Heart right ventricle (tissue), 16 donors: ENCODE measurements around the gene CCDC178. TPM values are rescaled to one million over a fixed set of nuclear protein-coding genes. Genes with fewer than 3 reads are reported as not detected.

ENCODE experiments used
- ATAC-seq, 8 donors: fragments of 200-7000 bp; cut with Tn5 transposase; one replicate each; pipeline ENCODE4 v1.9.1; 2020; ENCODE audit warnings: mild to moderate bottlenecking in 8 of 8, moderate library complexity in 8 of 8, moderate number of reproducible peaks in 1 of 8
- DNase-seq, 2 donors: peaks; one replicate each; pipeline ENCODE4 v3.0.0-alpha.2; 2020
- H3K27ac ChIP-seq, 10 donors: fragments of 200-600 bp; sonication (generic) in 2 of 10; one replicate each; pipeline versions ENCODE4 v1.5.0 to v1.8.0; 2020 to 2022; ENCODE audit warnings: mild to moderate bottlenecking in 3 of 10
- H3K27me3 ChIP-seq, 7 donors: fragments of 200-600 bp; one replicate each; pipeline ENCODE4 v1.8.0; 2021 to 2022; ENCODE audit warnings: mild to moderate bottlenecking in 2 of 7
- H3K36me3 ChIP-seq, 9 donors: fragments of 200-600 bp; sonication (generic) in 1 of 9; one replicate each; pipeline versions ENCODE4 v1.5.0 to v1.8.0; 2020 to 2022; ENCODE audit warnings: mild to moderate bottlenecking in 2 of 9
- H3K4me1 ChIP-seq, 9 donors: fragments of 200-600 bp; sonication (generic) in 1 of 9; one replicate each; pipeline versions ENCODE4 v1.5.0 to v1.8.0; 2020 to 2022; ENCODE audit warnings: mild to moderate bottlenecking in 4 of 9
- H3K4me3 ChIP-seq, 10 donors: fragments of 200-600 bp; sonication (generic) in 2 of 10; one replicate each; pipeline versions ENCODE4 v1.5.0 to v1.8.0; 2020 to 2022; ENCODE audit warnings: mild to moderate bottlenecking in 7 of 10, moderate library complexity in 2 of 10
- H3K9me3 ChIP-seq, 11 donors: fragments of 200-600 bp in 10 of 11; sonication (generic) in 2 of 11; one replicate each; pipeline versions ENCODE4 v1.5.0 to v1.8.0; 2013 to 2022; ENCODE audit warnings: mild to moderate bottlenecking in 2 of 11, control low read depth in 1 of 11, moderate library complexity in 1 of 11
- CTCF ChIP-seq, 9 donors: fragments of 200-600 bp; sonication (generic) in 2 of 9; IDR thresholded peaks; one replicate each; pipeline versions ENCODE4 v1.5.0 to v1.8.0; 2021 to 2022; ENCODE audit warnings: antibody characterized with exemption in 9 of 9, mild to moderate bottlenecking in 5 of 9, moderate library complexity in 1 of 9
- WGBS, 2 donors: extraction: QIAGEN DNeasy Blood & Tissue Kit; methylation state at CpG; one replicate each; pipeline ENCODE4 v1.1.7; 2013; ENCODE audit warnings: inconsistent platforms in 1 of 2; 5-methylcytosine and 5-hydroxymethylcytosine counted together
- intact Hi-C, 10 donors: fragments of 100-400 bp; cut with DNase I; formaldehyde crosslinking; loops; one replicate each; pipeline versions ENCODE4 v1.11.1 to v1.14.2; 2022
- polyA plus RNA-seq, 2 donors: library from polyadenylated mRNA; stranded (reverse); fragments of 200-250 nt; gene quantifications; one replicate each; pipeline ENCODE4 v1.2.3, GENCODE V29; 2013
- total RNA-seq, 10 donors: library from RNA; stranded (reverse); fragmentation: NEBNext Ultra II Directional in 3 of 10; extraction: Animal tissue kit (Norgen Biotek cat#: 25700) in 3 of 10; gene quantifications; one replicate each; pipeline versions ENCODE4 v1.2.1 to v1.2.4, GENCODE V29; 2021 to 2023
- donor health status: Arrhythmogenic right ventricular cardiomyopathy.
- donor health status: ischemic (EF 13 %, LVEDD 7.1; RV severe dilation, severe dysfunction).
- donor health status: healthy with polysubstance abuse.
- donor health status: DM: no; HTN: yes; CAD: no.
- donor health status: DM: no; HTN: no; CAD: no.
- donor health status: ischemic (EF 25% LVEDD 6.9; RV normal size, moderate dysfunction).
- donor health status: ischemic (EF 25% LVEDD 5.7; RV mildly dilated, moderate dysfunction).
- donor health status: healthy.
- donor health status: DM: yes; HTN: yes; CAD: no.
- donor health status: Ischemic cardiomyopathy.
- donor health status: ischemic (EF 35%, LVEDD 5.7; RV mildly dilated, moderate dysfunction).
- donor health status: nonischemic (EF 11% LVEDD 7.7; RV severe dilation, severe dysfunction).
- donor health status: DM: yes; HTN: yes; CAD: no.
- donor health status: PGD.
- donor health status: ischemic (EF 29% LVEDD 5.4; RV normal size, mild dysfunction).
- donor health status: nonischemic (EF 23%, LVEDD 6.1; RV moderate dilation, normal function).

Gene CCDC178
- total and polyA plus RNA-seq, 12 donors: 0.28 to 1.5 (median 0.43) TPM; not detected in 6

DNA sequence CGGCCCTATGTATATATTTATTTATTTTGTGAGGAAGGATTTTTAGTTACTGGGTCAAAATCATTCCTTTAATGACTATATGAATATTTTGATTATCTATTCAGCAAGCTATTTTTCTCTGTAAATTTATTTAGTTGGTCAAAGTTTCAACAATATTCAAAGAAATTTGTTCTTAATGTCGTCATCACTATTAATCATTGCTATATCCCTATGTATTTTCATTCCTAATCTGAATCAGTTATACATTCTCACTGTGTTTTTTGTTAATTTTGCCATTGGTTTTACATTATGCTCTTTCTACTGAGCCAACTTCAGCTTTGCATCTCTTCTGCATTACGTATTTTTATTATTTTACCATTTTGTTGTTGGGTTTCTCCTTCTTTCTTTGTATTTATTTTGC is 105.7 kb downstream of the CCDC178 start:
- Histone ChIP-seq H3K9me3 (peaks cover 0 to 19% (median 0%) of the 10 kb centered on the region in 11 donors), H3K27me3 (no peaks in the 10 kb centered on the region), H3K27ac (no peak overlapping the region), H3K36me3 (no peaks in the 10 kb centered on the region), H3K4me1 (no peaks in the 10 kb centered on the region), H3K4me3 (no peak overlapping the region)
- no peak for ATAC-seq
- no peak for DNase-seq
- intact Hi-C loops: no loop called here
- TF ChIP-seq CTCF (IDR thresholded peaks at IDR 0.05): no peak
- 61 to 71% methylated on average over 3 of the region's 3 CpGs for WGBS, 2 donors

DNA sequence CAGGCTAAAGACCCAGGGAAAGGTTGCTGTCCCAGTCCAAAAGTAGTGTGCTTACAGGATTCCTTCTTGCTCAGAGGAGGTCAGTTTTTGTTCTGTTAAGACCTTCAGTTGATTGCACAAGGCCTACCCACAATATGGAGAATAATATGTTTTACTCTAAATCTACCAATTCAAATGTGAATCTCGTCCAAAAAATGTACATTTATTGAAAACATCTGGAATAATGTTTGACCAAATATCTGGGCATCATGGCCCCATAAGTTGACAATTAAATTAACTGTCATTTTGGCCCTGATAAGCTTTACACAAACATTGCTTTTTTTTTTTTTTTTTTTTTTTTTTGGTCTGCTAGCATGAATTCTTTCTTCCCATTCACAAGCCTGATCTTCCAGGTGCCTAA is 109.8 kb downstream of the CCDC178 start:
- Histone ChIP-seq H3K36me3 (no peaks in the 10 kb centered on the region), H3K9me3 (no peaks in the 10 kb centered on the region), H3K27ac (no peak overlapping the region), H3K4me3 (no peak overlapping the region), H3K4me1 (no peaks in the 10 kb centered on the region), H3K27me3 (no peaks in the 10 kb centered on the region)
- ATAC-seq (no peak), DNase-seq (no peak)
- 60% methylated on average over 1 of the region's 1 CpG for WGBS, 2 donors
- TF ChIP-seq CTCF (IDR thresholded peaks at IDR 0.05): no peak
- intact Hi-C loops: no loop called here

DNA sequence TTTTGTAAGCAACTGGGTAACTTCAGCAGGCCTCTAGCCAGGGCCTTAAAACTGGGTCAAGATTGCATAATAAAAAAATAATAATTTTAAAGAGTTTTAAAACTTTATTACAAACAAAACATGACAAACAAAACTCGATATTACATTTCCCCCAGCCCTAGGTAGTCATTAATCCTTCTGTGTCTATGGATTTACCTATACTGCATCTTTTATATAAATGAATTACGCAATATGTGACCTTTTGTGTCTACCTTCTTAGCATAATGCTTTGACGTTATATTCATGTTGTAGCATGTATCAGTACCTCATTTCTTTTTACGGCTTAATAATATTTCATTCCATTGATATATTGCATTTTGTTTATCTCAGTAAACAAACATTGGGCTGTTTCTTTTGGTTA is 113.5 kb downstream of the CCDC178 start:
- no peak for ATAC-seq
- intact Hi-C loops: no loop called here
- no peak overlapping the region for H3K27ac ChIP-seq
- no peak overlapping the region for H3K4me3 ChIP-seq
- no peaks in the 10 kb centered on the region for H3K4me1 ChIP-seq
- 74 to 76% methylated on average over 4 of the region's 4 CpGs for WGBS, 2 donors
- no peaks in the 10 kb centered on the region for H3K9me3 ChIP-seq
- no peak for TF ChIP-seq CTCF (IDR thresholded peaks at IDR 0.05)
- DNase-seq: no peak
- H3K27me3 ChIP-seq: no peaks in the 10 kb centered on the region
- no peaks in the 10 kb centered on the region for H3K36me3 ChIP-seq

DNA sequence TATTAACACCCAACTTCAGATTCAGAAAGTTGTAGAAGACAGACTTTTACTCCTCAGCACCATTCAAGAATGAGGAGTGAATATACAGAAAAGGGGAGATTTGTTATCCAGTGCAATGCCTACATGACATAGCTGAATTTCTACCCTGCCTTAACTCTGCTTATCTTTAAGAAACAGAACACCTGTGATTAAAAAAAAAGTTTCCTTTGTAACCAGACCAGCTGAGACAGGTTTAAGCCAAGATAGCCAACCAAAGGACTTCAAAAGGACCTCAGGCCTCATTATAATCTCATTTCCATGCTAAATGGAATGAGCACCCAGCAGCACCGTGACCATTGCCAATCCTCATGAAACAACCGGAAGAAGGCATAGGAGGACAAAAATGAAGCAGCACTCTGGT is 122.9 kb downstream of the CCDC178 start:
- H3K36me3 ChIP-seq: no peaks in the 10 kb centered on the region
- TF ChIP-seq CTCF (IDR thresholded peaks at IDR 0.05): no peak
- intact Hi-C loops: no loop called here
- H3K27ac ChIP-seq: no peak overlapping the region
- H3K4me1 ChIP-seq: no peaks in the 10 kb centered on the region
- no peak for DNase-seq
- no peaks in the 10 kb centered on the region for H3K27me3 ChIP-seq
- ATAC-seq: no peak
- peaks cover 0 to 36% (median 0%) of the 10 kb centered on the region in 11 donors for H3K9me3 ChIP-seq
- WGBS, 2 donors: 88 to 95% methylated on average over 2 of the region's 2 CpGs
- H3K4me3 ChIP-seq: no peak overlapping the region
